ENCODE data around the gene ABCB8. TPM values are rescaled to one million over a fixed set of nuclear protein-coding genes. Genes with fewer than 3 reads are reported as not detected.
"Not testable (repeated sequence)": the region's sequence is repeated elsewhere in the genome, so short reads cannot be mapped to it uniquely, and the experiment has no call there.

The ABCB8 gene
- total RNA-seq, 1 donor from 2014 or later: 40.6 TPM

DNA sequence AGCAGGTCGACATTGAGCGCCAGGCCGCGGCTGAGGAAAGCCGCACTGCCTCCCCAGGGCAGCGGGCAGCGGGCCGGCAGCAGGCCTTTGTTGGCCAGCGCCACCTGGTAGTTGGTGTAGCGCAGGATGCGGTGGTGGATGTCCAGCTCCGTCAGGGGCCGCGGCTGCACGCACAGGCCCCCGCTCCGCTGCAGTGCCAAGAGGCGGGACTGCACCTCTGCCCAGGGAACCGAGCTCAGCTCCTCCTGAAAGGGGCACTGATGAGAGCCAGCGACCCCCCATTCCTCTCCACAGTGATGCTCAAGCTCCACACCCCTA, 9.2 kb upstream of the ABCB8 start:
- no peak overlapping the region for H3K27ac ChIP-seq
- H3K4me1 ChIP-seq: peaks cover 17% of the 10 kb centered on the region
- no peak for DNase-seq
- TF ChIP-seq, protein P1, sequence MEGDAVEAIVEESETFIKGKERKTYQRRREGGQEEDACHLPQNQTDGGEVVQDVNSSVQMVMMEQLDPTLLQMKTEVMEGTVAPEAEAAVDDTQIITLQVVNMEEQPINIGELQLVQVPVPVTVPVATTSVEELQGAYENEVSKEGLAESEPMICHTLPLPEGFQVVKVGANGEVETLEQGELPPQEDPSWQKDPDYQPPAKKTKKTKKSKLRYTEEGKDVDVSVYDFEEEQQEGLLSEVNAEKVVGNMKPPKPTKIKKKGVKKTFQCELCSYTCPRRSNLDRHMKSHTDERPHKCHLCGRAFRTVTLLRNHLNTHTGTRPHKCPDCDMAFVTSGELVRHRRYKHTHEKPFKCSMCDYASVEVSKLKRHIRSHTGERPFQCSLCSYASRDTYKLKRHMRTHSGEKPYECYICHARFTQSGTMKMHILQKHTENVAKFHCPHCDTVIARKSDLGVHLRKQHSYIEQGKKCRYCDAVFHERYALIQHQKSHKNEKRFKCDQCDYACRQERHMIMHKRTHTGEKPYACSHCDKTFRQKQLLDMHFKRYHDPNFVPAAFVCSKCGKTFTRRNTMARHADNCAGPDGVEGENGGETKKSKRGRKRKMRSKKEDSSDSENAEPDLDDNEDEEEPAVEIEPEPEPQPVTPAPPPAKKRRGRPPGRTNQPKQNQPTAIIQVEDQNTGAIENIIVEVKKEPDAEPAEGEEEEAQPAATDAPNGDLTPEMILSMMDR (IDR thresholded peaks at IDR 0.05): no peak
- no peaks in the 10 kb centered on the region for H3K36me3 ChIP-seq
- peak overlapping the region; percentile 26 for H3K4me3 ChIP-seq
- no peak for ATAC-seq
- intact Hi-C loops (cut with DNase I): no loop called here
- H3K27me3 ChIP-seq: peaks cover 28% of the 10 kb centered on the region
- no peaks in the 10 kb centered on the region for H3K9me3 ChIP-seq

DNA sequence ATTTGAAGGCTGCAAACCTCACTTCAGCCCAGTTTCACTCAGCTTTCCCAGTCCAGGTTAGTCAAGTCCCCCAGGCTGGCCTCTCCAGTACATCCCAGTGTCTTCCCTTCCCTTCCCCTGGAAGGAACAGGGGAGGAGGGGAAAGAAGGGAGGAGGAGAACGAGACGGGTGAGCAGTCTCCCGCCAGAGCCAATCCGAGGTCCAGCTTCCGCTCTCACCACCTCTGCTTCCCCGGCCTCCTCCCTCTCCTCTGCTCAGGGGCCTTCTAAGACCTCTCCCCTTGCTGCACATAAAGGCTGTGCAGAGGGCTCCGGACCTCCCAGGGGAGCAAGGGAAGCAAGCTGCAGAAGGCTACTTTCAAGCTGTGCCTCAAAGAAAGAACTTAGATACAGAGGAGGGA, 8.0 kb upstream of the ABCB8 start:
- no peak overlapping the region for H3K27ac ChIP-seq
- TF ChIP-seq, protein P1 (IDR thresholded peaks at IDR 0.05): no peak
- H3K4me3 ChIP-seq: no peak overlapping the region
- H3K36me3 ChIP-seq: no peaks in the 10 kb centered on the region
- intact Hi-C loops (cut with DNase I): no loop called here
- no peaks in the 10 kb centered on the region for H3K9me3 ChIP-seq
- DNase-seq: no peak
- peaks cover 17% of the 10 kb centered on the region for H3K4me1 ChIP-seq
- ATAC-seq: no peak
- peaks cover 28% of the 10 kb centered on the region for H3K27me3 ChIP-seq

DNA sequence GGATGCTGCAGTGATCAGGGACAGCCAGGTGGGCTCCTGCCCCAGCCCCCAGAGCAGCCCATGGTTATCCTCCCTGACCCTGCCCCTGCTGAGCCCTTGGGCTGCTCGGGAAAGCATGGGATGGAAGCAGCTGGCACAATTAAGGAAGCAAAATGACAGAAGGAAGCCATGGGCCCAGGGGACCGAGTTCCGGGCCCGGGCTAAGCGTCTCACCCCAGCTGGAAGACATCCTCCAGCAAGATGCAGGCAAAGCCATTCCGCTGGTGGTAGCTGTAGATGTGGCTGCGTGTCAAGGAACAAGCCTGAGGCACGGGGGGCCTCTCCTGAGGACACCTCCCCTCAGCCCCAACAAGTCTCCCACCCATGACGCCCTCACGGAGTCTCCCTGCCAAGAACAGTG, 5.0 kb upstream of the ABCB8 start:
- H3K4me3 ChIP-seq: no peak overlapping the region
- no peaks in the 10 kb centered on the region for H3K36me3 ChIP-seq
- DNase-seq (no peak), ATAC-seq (no peak)
- H3K27ac ChIP-seq: no peak overlapping the region
- TF ChIP-seq, protein P1 (IDR thresholded peaks at IDR 0.05): no peak
- intact Hi-C loops (cut with DNase I): no loop called here
- H3K9me3 ChIP-seq: no peaks in the 10 kb centered on the region
- H3K27me3 ChIP-seq: peaks cover 21% of the 10 kb centered on the region
- H3K4me1 ChIP-seq: peaks cover 10% of the 10 kb centered on the region

DNA sequence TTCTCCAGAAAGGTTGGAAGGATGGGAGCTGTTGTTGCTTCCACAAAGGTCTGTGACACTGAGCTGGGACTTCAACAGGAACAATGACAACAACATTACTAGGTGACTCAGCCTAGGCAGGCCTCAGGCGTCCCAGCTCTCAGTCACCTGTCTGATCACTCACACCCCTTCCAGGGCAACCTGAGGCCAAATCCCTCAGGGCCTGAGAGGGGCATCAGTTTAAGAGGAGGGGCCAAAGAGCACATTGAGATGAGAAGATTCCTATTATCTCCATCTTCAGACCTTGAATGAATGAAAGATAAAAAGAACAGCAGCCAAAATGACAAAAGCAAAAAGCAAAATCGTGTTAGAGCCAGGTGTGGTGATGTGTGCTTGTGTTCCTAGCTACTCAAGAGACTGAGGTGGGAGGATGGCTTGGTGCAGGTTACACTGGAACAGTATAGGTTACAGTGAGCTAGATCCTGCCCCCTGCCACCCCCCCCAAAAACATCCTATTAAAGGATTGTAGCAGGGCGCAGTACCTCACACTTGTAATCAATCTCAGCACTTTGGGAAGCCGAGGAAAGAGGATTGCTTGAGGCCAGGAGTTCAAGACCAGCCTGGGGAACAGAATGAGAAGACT, 3.7 kb upstream of the ABCB8 start, which contains the start of gene ATG9B:
Gene ATG9B, minus strand, starts transcription at position 60 of the 622 bp plus-strand sequence. CDS start 71 bp downstream, outside the sequence.
- H3K4me3 ChIP-seq: no peak within 1 kb of the TSS
- H3K36me3 ChIP-seq: no peaks in the 10 kb centered on the region
- ATAC-seq (no peak), DNase-seq (no peak)
- no peak within 1 kb of the TSS for H3K27ac ChIP-seq
- no peaks in the 10 kb centered on the region for H3K9me3 ChIP-seq
- TF ChIP-seq, protein P1 (IDR thresholded peaks at IDR 0.05): no peak
- H3K4me1 ChIP-seq: peaks cover 7% of the 10 kb centered on the region
- intact Hi-C loops (cut with DNase I): no loop called here
- peaks cover 13% of the 10 kb centered on the region for H3K27me3 ChIP-seq

DNA sequence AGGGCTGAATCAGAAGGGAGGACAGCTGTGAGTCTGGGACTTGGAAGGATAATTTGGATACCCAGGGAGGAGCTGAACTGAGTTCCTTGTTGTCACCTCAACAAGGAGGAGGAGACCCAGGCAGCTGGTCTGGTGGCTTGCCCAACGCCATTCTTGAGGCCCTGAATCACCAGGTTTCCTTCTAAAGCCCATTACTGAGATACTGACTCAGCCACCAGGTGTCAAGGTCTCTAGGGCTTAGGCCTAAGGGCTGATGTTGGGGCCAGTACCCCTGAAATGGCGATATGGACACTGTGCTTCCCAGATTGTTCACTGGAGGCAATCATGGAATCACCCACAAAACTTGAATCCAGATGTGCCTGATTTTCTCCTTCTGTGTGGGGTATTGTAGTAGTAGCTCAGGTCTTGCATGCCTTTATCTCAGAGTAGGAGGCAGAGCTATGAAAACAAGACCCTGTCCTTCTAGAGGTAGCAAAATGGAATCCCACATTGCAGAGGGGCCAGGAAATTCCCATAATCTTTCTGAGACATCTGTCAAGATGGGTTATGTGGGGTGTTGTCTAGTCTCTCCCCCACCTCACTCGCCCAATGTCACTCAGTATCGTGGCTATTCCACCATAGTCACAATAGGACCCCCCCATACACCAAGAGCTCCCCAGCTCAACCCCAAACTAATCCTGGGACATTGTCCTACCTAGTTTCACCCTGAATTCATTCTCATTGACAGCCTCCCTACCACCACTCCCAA, 2.2 kb upstream of the ABCB8 start:
- H3K9me3 ChIP-seq: no peaks in the 10 kb centered on the region
- H3K27ac ChIP-seq: no peak overlapping the region
- peaks cover 11% of the 10 kb centered on the region for H3K4me1 ChIP-seq
- no peaks in the 10 kb centered on the region for H3K36me3 ChIP-seq
- ATAC-seq (no peak), DNase-seq (no peak)
- intact Hi-C loops (cut with DNase I): no loop called here
- TF ChIP-seq, protein P1 (IDR thresholded peaks at IDR 0.05): no peak
- no peak overlapping the region for H3K4me3 ChIP-seq
- no peaks in the 10 kb centered on the region for H3K27me3 ChIP-seq

DNA sequence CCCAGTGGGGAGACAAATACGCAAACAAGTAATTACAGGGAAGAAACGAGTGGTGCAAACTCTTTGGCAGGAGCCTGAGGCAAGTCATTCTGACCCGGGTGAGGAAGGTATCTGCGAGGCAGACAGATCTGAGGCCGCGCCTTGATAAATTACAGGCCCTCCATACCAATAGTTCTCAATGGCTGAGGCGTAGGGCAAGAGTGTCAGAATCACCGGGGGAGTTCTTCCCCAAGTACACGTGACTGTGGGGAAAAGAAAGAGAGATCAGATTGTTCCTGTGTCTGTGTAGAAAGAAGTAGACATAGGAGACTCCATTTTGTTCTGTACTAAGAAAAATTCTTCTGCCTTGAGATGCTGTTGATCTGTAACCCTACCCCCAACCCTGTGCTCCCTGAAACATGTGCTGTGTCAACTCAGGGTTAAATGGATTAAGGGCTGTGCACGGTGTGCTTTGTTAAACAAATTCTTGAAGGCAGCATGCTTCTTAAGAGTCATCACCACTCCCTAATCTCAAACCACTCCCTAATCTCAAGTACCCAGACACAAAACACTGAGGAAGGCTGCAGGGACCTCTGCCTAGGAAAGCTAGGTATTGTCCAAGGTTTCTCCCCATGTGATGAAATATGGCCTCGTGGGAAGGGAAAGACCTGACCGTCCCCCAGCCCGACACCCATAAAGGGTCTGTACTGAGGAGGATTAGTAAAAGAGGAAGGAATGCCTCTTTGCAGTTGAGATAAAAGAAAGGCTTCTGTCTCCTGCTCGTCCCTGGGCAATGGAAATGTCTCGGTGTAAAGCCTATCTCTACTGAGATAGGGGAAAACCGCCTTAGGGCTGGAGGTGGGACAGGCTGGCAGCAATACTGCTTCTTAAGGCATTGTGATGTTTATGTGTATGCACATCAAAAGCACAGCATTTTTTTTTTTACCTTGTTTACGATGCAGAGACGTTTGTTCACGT, 1.2 kb upstream of the ABCB8 start:
- intact Hi-C loops (cut with DNase I); ATAC-seq; H3K36me3 ChIP-seq; H3K4me3 ChIP-seq; H3K9me3 ChIP-seq; DNase-seq; H3K27me3 ChIP-seq: not testable (repeated sequence)
- H3K27ac ChIP-seq: peak overlapping the region; percentile 90
- H3K4me1 ChIP-seq: peaks cover 11% of the 10 kb centered on the region

DNA sequence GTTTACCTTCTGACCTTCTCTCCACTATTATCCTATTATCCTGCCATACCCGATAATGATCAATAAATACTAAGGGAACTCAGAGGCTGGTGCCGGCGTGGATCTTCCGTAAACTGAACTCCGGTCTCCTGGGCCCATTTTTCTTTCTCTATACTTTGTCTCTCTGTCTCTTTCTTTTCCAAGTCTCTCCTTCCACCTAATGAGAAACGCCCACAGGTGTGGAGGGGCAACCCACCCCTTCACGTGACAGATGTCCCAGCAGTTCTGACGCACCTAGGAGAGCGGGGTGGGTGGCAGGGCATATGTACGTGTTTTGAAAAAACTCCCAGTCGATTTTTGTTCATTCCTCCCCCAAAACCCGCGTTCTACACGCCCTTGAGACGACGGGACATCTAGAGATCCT, 521 bp upstream of the ABCB8 start:
- H3K27ac ChIP-seq: peak overlapping the region; percentile 90
- ATAC-seq; intact Hi-C loops (cut with DNase I): not testable (repeated sequence)

More for the DNA sequence above, 521 bp upstream of the ABCB8 start:
- H3K36me3 ChIP-seq, H3K27me3 ChIP-seq, DNase-seq, H3K9me3 ChIP-seq: not testable (repeated sequence)
- H3K4me1 ChIP-seq: peaks cover 11% of the 10 kb centered on the region
- H3K4me3 ChIP-seq: peak overlapping the region; percentile 73
